Adipose tissue (tissue), 3 donors: ENCODE results near the gene SRRM2. TPM values are rescaled to one million over a fixed set of nuclear protein-coding genes. Genes with fewer than 3 reads are reported as not detected.

Source experiments
- H3K27ac ChIP-seq: one replicate; pipeline ENCODE4 v1.5.1; 2013; ENCODE audit warnings: low read depth, low read length
- WGBS, 3 donors: extraction: QIAGEN DNeasy Blood & Tissue Kit; methylation state at CpG; one replicate each; pipeline ENCODE4 v1.1.7; 2013; 5-methylcytosine and 5-hydroxymethylcytosine counted together
- polyA plus RNA-seq, 3 donors: library from polyadenylated mRNA; stranded (reverse); fragments of 200-250 nt; gene quantifications; one replicate each; pipeline ENCODE4 v1.2.3, GENCODE V29; 2013
- donor health status: healthy with polysubstance abuse.
- donor health status: Bipolar disorder and iron deficiency.
- donor health status: healthy.

Gene SRRM2
- polyA plus RNA-seq, 3 donors: 342 to 782 (median 459) TPM

DNA sequence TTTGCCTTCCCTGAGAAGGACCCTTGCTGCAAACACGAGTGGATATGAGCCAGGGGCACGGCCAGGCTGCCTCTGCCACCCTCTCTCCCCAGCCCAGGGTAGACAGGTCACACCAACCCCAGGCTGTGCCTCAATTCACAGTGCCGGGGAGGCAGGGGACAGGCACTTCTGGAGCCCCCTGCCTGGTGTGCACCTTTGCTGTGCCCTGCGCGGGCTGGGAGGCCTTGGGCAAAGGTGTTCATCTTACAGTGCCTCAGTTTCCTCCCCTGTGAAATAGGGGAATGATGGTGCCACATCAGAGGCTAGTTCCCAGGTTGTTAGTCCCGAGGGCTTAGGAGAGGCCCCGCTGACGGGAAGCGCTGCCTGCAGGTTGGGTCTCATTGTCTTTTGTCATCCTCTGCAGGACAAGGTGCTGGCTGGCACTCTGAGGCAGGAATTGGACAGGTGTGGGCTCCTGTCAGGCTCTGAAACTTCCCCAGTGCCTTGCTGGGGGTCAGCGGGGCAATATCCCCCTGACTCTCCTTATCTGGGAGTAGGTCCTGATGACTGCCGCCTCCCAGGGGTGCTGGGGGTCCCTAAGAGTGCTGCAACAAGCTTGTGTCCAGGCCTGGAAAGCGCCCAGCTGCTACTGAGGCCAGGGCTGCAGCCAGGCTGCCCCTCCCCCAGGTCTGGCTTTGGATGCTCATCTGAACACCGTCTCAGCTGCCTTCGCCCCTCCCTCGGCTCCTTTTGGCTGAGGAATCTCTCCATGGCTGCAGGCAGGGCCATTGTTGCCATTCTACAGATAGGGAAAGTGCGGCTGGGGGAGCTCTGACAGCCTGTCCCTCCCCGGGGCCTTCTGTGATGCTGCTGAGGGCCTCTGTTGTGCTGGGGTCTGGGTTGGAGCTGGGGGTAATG, 67.7 kb downstream of the SRRM2 start:
- 62 to 74% (median 72%) methylated on average over 17 of the region's 17 CpGs for WGBS, 3 donors
- H3K27ac ChIP-seq: no peak overlapping the region

Other genes starting within 250 kb of the SRRM2 start
- gene ATP6V0C, start 238.7 kb upstream of the SRRM2 start, polyA plus RNA-seq: 100 to 1,000 TPM in 1 of 3 donors, 10 to 100 TPM in 2; 74.2 to 236 (median 89.1) TPM
- gene AMDHD2, start 232.3 kb upstream of the SRRM2 start, polyA plus RNA-seq: 10 to 100 TPM; 14.6 to 29.5 (median 29.5) TPM
- under 1 TPM; 0.45 to 0.97 (median 0.66) TPM for gene CEMP1, start 221.2 kb upstream of the SRRM2 start, polyA plus RNA-seq
- gene PDPK1, start 214.6 kb upstream of the SRRM2 start, polyA plus RNA-seq: 10 to 100 TPM; 10.6 to 19.0 (median 15.0) TPM
- 10 to 100 TPM in 2 of 3 donors, 1 to 10 TPM in 1; 6.5 to 17.1 (median 12.2) TPM for gene KCTD5, start 70.1 kb upstream of the SRRM2 start, polyA plus RNA-seq
- gene PRSS27, start 32.4 kb upstream of the SRRM2 start, polyA plus RNA-seq: 1 to 10 TPM in 2 of 3 donors, under 1 TPM in 1; 0.68 to 1.7 (median 1.3) TPM
- gene ELOB, start 24.6 kb downstream of the SRRM2 start, polyA plus RNA-seq: 100 to 1,000 TPM; 158 to 472 (median 364) TPM
- gene PRSS33, start 34.9 kb downstream of the SRRM2 start, polyA plus RNA-seq: not detected
- gene PRSS41, start 45.8 kb downstream of the SRRM2 start, polyA plus RNA-seq: not detected
- under 1 TPM in 2 of 3 donors, not detected in 1; 0.39 to 0.77 TPM for gene PRSS21, start 64.6 kb downstream of the SRRM2 start, polyA plus RNA-seq
- 1 to 10 TPM in 1 of 3 donors, under 1 TPM in 1, not detected in 1; 0.18 to 2.4 TPM for gene ZG16B, start 77.7 kb downstream of the SRRM2 start, polyA plus RNA-seq
- 1 to 10 TPM in 2 of 3 donors, not detected in 1; 1.2 to 7.9 TPM for gene PRSS22, start 105.5 kb downstream of the SRRM2 start, polyA plus RNA-seq
- 10 to 100 TPM; 15.8 to 43.1 (median 32.4) TPM for gene FLYWCH2, start 130.6 kb downstream of the SRRM2 start, polyA plus RNA-seq
- gene FLYWCH1, start 159.3 kb downstream of the SRRM2 start, polyA plus RNA-seq: 10 to 100 TPM in 2 of 3 donors, 1 to 10 TPM in 1; 8.8 to 23.7 (median 20.9) TPM
- gene KREMEN2, start 211.6 kb downstream of the SRRM2 start, polyA plus RNA-seq: under 1 TPM in 2 of 3 donors, not detected in 1; 0.07 to 0.22 TPM
- gene PAQR4, start 216.7 kb downstream of the SRRM2 start, polyA plus RNA-seq: 1 to 10 TPM; 2.9 to 7.7 (median 4.7) TPM
- 1 to 10 TPM in 2 of 3 donors, under 1 TPM in 1; 0.90 to 2.2 (median 1.5) TPM for gene PKMYT1, start 227.8 kb downstream of the SRRM2 start, polyA plus RNA-seq